HepG2 (cell line): ENCODE data around the gene IGSF8. TPM values are rescaled to one million over a fixed set of nuclear protein-coding genes. Genes with fewer than 3 reads are reported as not detected.
A peak's percentile ranks its signal among the peaks of the same experiment; 100 is the strongest.

ENCODE experiments used
- ATF2 ChIP-seq: sonication (generic); formaldehyde crosslinking; IDR thresholded peaks from 2 replicates; pipeline ENCODE4 v1.4.0; 2020; ENCODE audit warnings: missing genetic modification reagents
- CEBPZ ChIP-seq: IDR thresholded peaks from 2 replicates; pipeline ENCODE4 v1.6.1; 2012; ENCODE audit warnings: low read length, improper control_type of control experiment
- FOXP4 ChIP-seq: sonication (generic); formaldehyde crosslinking; IDR thresholded peaks from 2 replicates; pipeline ENCODE4 v1.4.0; 2020; ENCODE audit warnings: missing genetic modification reagents
- GFI1 ChIP-seq: sonication (generic); formaldehyde crosslinking; IDR thresholded peaks from 2 replicates; pipeline ENCODE4 v1.5.0; 2020; ENCODE audit warnings: missing genetic modification reagents, mild to moderate bottlenecking, borderline replicate concordance
- HNF4A ChIP-seq: sonication (generic); formaldehyde crosslinking; IDR thresholded peaks from 2 replicates; pipeline ENCODE4 v1.4.0; 2020; ENCODE audit warnings: missing genetic modification reagents
- HOXA3 ChIP-seq: sonication (generic); formaldehyde crosslinking; IDR thresholded peaks from 2 replicates; pipeline ENCODE4 v1.5.0; 2020; ENCODE audit warnings: missing genetic modification reagents
- NAIF1 ChIP-seq: sonication (generic); formaldehyde crosslinking; IDR thresholded peaks from 2 replicates; pipeline ENCODE4 v1.5.0; 2020; ENCODE audit warnings: mild to moderate bottlenecking, missing genetic modification reagents, borderline replicate concordance
- PATZ1 ChIP-seq: sonication (generic); formaldehyde crosslinking; IDR thresholded peaks from 2 replicates; pipeline ENCODE4 v1.4.0; 2020; ENCODE audit warnings: missing genetic modification reagents
- PHF21A ChIP-seq: sonication (generic); formaldehyde crosslinking; IDR thresholded peaks from 2 replicates; pipeline ENCODE4 v1.5.0; 2020; ENCODE audit warnings: mild to moderate bottlenecking, missing genetic modification reagents
- RXRB ChIP-seq: IDR thresholded peaks from 2 replicates; pipeline ENCODE4 v1.6.1; 2016; ENCODE audit warnings: borderline replicate concordance, missing genetic modification reagents, missing compliant biosample characterization
- SOX13 ChIP-seq, 3 experiments: fragments of 450-650 bp in 1 of 3; sonication (generic) in 1 of 3; formaldehyde crosslinking in 1 of 3; IDR thresholded peaks in 2 of 3; conservative IDR thresholded peaks in 1 of 3; 2 replicates each; pipeline versions ENCODE4 v1.5.0 to v1.6.1; 2016 to 2020; ENCODE audit warnings: antibody characterized with exemption in 1 of 3, mild to moderate bottlenecking in 1 of 3, missing compliant biosample characterization in 1 of 3, missing genetic modification reagents in 1 of 3, moderate library complexity in 1 of 3
- TFAP4 ChIP-seq: sonication (generic); IDR thresholded peaks from 2 replicates; pipeline ENCODE4 v1.6.1; 2016; ENCODE audit warnings: low read depth, borderline replicate concordance
- ZBTB14 ChIP-seq: sonication (generic); formaldehyde crosslinking; IDR thresholded peaks from 2 replicates; pipeline ENCODE4 v1.4.0; 2020; ENCODE audit warnings: missing genetic modification reagents
- ZMYM3 ChIP-seq: sonication (generic); formaldehyde crosslinking; IDR thresholded peaks from 2 replicates; pipeline ENCODE4 v1.5.1; 2020; ENCODE audit warnings: mild to moderate bottlenecking, missing genetic modification reagents
- ZNF121 ChIP-seq: sonication (generic); formaldehyde crosslinking; IDR thresholded peaks from 2 replicates; pipeline ENCODE4 v1.5.0; 2020; ENCODE audit warnings: mild to moderate bottlenecking, missing genetic modification reagents
- ZNF263 ChIP-seq: sonication (generic); formaldehyde crosslinking; IDR thresholded peaks from 2 replicates; pipeline ENCODE4 v1.4.0; 2020; ENCODE audit warnings: missing genetic modification reagents
- polyA plus RNA-seq, 8 experiments: library from polyadenylated mRNA; depleted of rRNA in 3 of 8; stranded (reverse) in 7 of 8; unstranded in 1 of 8; fragments of >200 nt; fragmentation: Illumina TruSeq in 4 of 8; extraction: Trizol in 4 of 8; gene quantifications; 2 replicates each; pipeline versions ENCODE4 v1.2.1 to v1.2.3, GENCODE V29; 2011 to 2016; ENCODE audit warnings: low read depth in 4 of 8, missing spikeins in 1 of 8, mixed read lengths in 1 of 8; ENCODE audit not compliant: insufficient read depth in 1 of 8
- total RNA-seq, 5 experiments: library from RNA; depleted of rRNA; stranded (reverse); fragments of >200 nt; fragmentation: Illumina TruSeq; extraction: Trizol; gene quantifications; 2 replicates each; pipeline ENCODE4 v1.2.3, GENCODE V29; 2016; ENCODE audit warnings: low read depth in 1 of 5

Gene IGSF8
- total and polyA plus RNA-seq, 2 of the 13 experiments (the other 11 are each of a cell fraction or from before 2014, with no cell fraction given) = 24.0 to 41.0 TPM

GRCh38 chr1:160047111-160047991 is 51.1 kb downstream of the IGSF8 start (continued):
- TF ChIP-seq NAIF1 (CRISPR knock-in tag) = peak; percentile 57; the same call in 1 of the 2 replicates
- peak; percentile 51; the same call in 1 of the 2 replicates for TF ChIP-seq GFI1 (CRISPR knock-in tag)
- no peak for TF ChIP-seq RXRB
- TF ChIP-seq HOXA3 = peak; percentile 26; the same call in 1 of the 2 replicates
- peak; percentile 49; the same call in 1 of the 2 replicates for TF ChIP-seq HNF4A (CRISPR knock-in tag)
- no peak for TF ChIP-seq SOX13 (IDR thresholded peaks at IDR 0.05)
- TF ChIP-seq SOX13 (CRISPR knock-in tag; conservative IDR thresholded peaks at IDR 0.05 in 1 of 2, IDR thresholded peaks at IDR 0.05 in 1 of 2) = peak in 1 of 2 experiments; percentile 64; a peak in 1 of 4 replicates
- TF ChIP-seq CEBPZ = no peak
- 0 out of 2 replicates have a peak, but pooled peaks have one; percentile 48 for TF ChIP-seq FOXP4
- TF ChIP-seq ZNF121 (CRISPR knock-in tag) = peak; percentile 97
- peak; percentile 96 for TF ChIP-seq ZNF263 (CRISPR knock-in tag)
- peak; percentile 44 for TF ChIP-seq PATZ1 (CRISPR knock-in tag)
- TF ChIP-seq ZMYM3 (CRISPR knock-in tag) = peak; percentile 19; the same call in 1 of the 2 replicates
- TF ChIP-seq PHF21A (CRISPR knock-in tag) = 0 out of 2 replicates have a peak, but pooled peaks have one; percentile 17
- no peak for TF ChIP-seq ATF2 (CRISPR knock-in tag)
- no peak for TF ChIP-seq TFAP4
- no peak for TF ChIP-seq ZBTB14 (CRISPR knock-in tag)
